IMR-90 (cell line): Measurements from ENCODE around the gene FOXN3. TPM values are rescaled to one million over a fixed set of nuclear protein-coding genes. Genes with fewer than 3 reads are reported as not detected.
A peak's percentile ranks its signal among the peaks of the same experiment; 100 is the strongest.

Source experiments
- ATAC-seq: fragments of 200-7000 bp; cut with Tn5 transposase; 2 replicates; pipeline ENCODE4 v1.9.1; 2020; ENCODE audit warnings: low read depth, mild to moderate bottlenecking, moderate library complexity
- BruUV-seq: library from RNA; stranded (reverse); fragments of 400-500 nt; replicated peaks from 2 replicates; lab custom pipeline; 2021; lab: Mats Ljungman, UMichigan
- CTCF ChIA-PET: fragments of 300-600 bp; formaldehyde crosslinking; extraction: SDS; loops from one replicate; lab custom pipeline; 2021; ENCODE audit warnings: antibody characterized with exemption; lab: Yijun Ruan, JAX
- POLR2A ChIA-PET: fragments of 300-600 bp; sonication (Branson Sonifier 250); formaldehyde crosslinking; loops from one replicate; lab custom pipeline; 2022; ENCODE audit warnings: antibody characterized with exemption; ENCODE audit not compliant: unreplicated experiment; lab: Charles Lee
- DNase-seq: peaks from one replicate; pipeline ENCODE4 v3.0.0; 2013
- H2AFZ ChIP-seq: replicated peaks from 2 replicates; pipeline ENCODE3; 2013; ENCODE audit warnings: low read length, mild to moderate bottlenecking; ENCODE audit not compliant: poor library complexity
- H2AK5ac ChIP-seq: 2 replicates; pipeline ENCODE4 v1.6.1; 2013; ENCODE audit warnings: low read depth, low read length, inconsistent platforms
- H2AK9ac ChIP-seq: replicated peaks from 2 replicates; pipeline ENCODE3; 2013; ENCODE audit warnings: mild to moderate bottlenecking, low read depth, low read length, moderate library complexity; ENCODE audit not compliant: poor library complexity
- H2BK120ac ChIP-seq: 2 replicates; pipeline ENCODE4 v1.6.1; 2013; ENCODE audit warnings: low read depth, low read length, inconsistent platforms
- H2BK15ac ChIP-seq: 3 replicates; pipeline ENCODE4 v1.6.1; 2013; ENCODE audit warnings: low read depth, low read length, inconsistent platforms
- H2BK20ac ChIP-seq: 2 replicates; pipeline ENCODE4 v1.6.1; 2013; ENCODE audit warnings: low read depth, mild to moderate bottlenecking, inconsistent platforms, low read length, moderate library complexity
- H2BK5ac ChIP-seq: 2 replicates; pipeline ENCODE4 v1.6.1; 2013; ENCODE audit warnings: mild to moderate bottlenecking, low read depth, low read length, inconsistent platforms; ENCODE audit not compliant: poor library complexity, severe bottlenecking
- H3K14ac ChIP-seq: replicated peaks from 2 replicates; pipeline ENCODE4 v1.6.1; 2013; ENCODE audit warnings: low read depth, low read length, inconsistent platforms
- H3K18ac ChIP-seq: 2 replicates; pipeline ENCODE4 v1.6.1; 2013; ENCODE audit warnings: low read depth, low read length, control low read depth
- H3K23ac ChIP-seq: 2 replicates; pipeline ENCODE4 v1.6.1; 2013; ENCODE audit warnings: low read depth, low read length, inconsistent platforms
- H3K27ac ChIP-seq: 2 replicates; pipeline ENCODE4 v1.5.1; 2013; ENCODE audit warnings: mild to moderate bottlenecking, control low read depth, low read length; ENCODE audit not compliant: insufficient read depth
- H3K27me3 ChIP-seq: 2 replicates; pipeline ENCODE4 v1.6.1; 2013; ENCODE audit warnings: low read length; ENCODE audit not compliant: control insufficient read depth, insufficient read depth
- H3K36me3 ChIP-seq: 2 replicates; pipeline ENCODE4 v1.6.1; 2013; ENCODE audit warnings: low read length, mixed read lengths; ENCODE audit not compliant: control insufficient read depth, insufficient read depth
- H3K4ac ChIP-seq: 2 replicates; pipeline ENCODE4 v1.6.1; 2013; ENCODE audit warnings: low read depth, low read length, inconsistent platforms
- H3K4me1 ChIP-seq: 2 replicates; pipeline ENCODE4 v1.6.1; 2013; ENCODE audit warnings: low read length, mixed read lengths; ENCODE audit not compliant: control insufficient read depth, insufficient read depth
- H3K4me2 ChIP-seq: 2 replicates; pipeline ENCODE4 v1.6.1; 2013; ENCODE audit warnings: low read depth, mild to moderate bottlenecking, control low read depth, low read length, moderate library complexity
- H3K4me3 ChIP-seq: 2 replicates; pipeline ENCODE4 v1.5.1; 2013; ENCODE audit warnings: low read depth, mild to moderate bottlenecking, control low read depth, low read length, moderate library complexity; ENCODE audit not compliant: insufficient read depth
- H3K56ac ChIP-seq: 2 replicates; pipeline ENCODE4 v1.6.1; 2013; ENCODE audit warnings: low read length, inconsistent platforms; ENCODE audit not compliant: insufficient read depth; ENCODE audit errors: extremely low read depth
- H3K79me1 ChIP-seq, 2 experiments: 2 replicates each; pipeline ENCODE4 v1.6.1; 2013; ENCODE audit warnings: low read length in 2 of 2, inconsistent platforms in 1 of 2, low read depth in 1 of 2
- H3K9ac ChIP-seq: 2 replicates; pipeline ENCODE4 v1.6.1; 2013; ENCODE audit warnings: low read depth, low read length, control low read depth
- H3K9me1 ChIP-seq: 2 replicates; pipeline ENCODE4 v1.6.1; 2013; ENCODE audit warnings: low read length, inconsistent platforms; ENCODE audit not compliant: insufficient read depth
- H3K9me3 ChIP-seq: 2 replicates; pipeline ENCODE4 v1.6.1; 2013; ENCODE audit warnings: low read length; ENCODE audit not compliant: control insufficient read depth, insufficient read depth
- H4K20me1 ChIP-seq: 2 replicates; pipeline ENCODE4 v1.6.1; 2013; ENCODE audit warnings: low read length, inconsistent platforms; ENCODE audit not compliant: insufficient read depth
- H4K5ac ChIP-seq: 2 replicates; pipeline ENCODE4 v1.6.1; 2013; ENCODE audit warnings: mild to moderate bottlenecking, low read depth, low read length, control low read depth
- H4K8ac ChIP-seq, 2 experiments: 2 replicates each; pipeline ENCODE4 v1.6.1; 2013; ENCODE audit warnings: low read depth in 2 of 2, low read length in 2 of 2, control low read depth in 1 of 2, inconsistent platforms in 1 of 2
- H4K91ac ChIP-seq: 2 replicates; pipeline ENCODE4 v1.6.1; 2013; ENCODE audit warnings: low read depth, low read length, inconsistent platforms; ENCODE audit not compliant: insufficient read depth
- CHD1 ChIP-seq: IDR thresholded peaks from 2 replicates; pipeline ENCODE4 v1.6.1; 2012; ENCODE audit warnings: low read depth, low read length, improper control_type of control experiment
- MAZ ChIP-seq: IDR thresholded peaks from 2 replicates; pipeline ENCODE4 v1.6.1; 2012; ENCODE audit warnings: low read depth, mild to moderate bottlenecking, low read length, improper control_type of control experiment, moderate library complexity, borderline replicate concordance
- POLR2A ChIP-seq: IDR thresholded peaks from 2 replicates; pipeline ENCODE4 v1.6.1; 2012; ENCODE audit warnings: mild to moderate bottlenecking, low read depth, low read length
- RFX5 ChIP-seq: IDR thresholded peaks from 2 replicates; pipeline ENCODE4 v1.8.0; 2012; ENCODE audit warnings: low read depth, mild to moderate bottlenecking, low read length, moderate library complexity
- SMC3 ChIP-seq: fragments of 150-350 bp; IDR thresholded peaks from 2 replicates; pipeline ENCODE4 v1.6.1; 2016; ENCODE audit warnings: low read depth, mild to moderate bottlenecking, antibody characterized with exemption, low read length, moderate library complexity
- WGBS, 2 experiments: methylation state at CpG; one replicate each; pipeline versions ENCODE4 v1.1.5 to v1.1.7; 2013; ENCODE audit warnings: missing lambda C conversion rate in 2 of 2; ENCODE audit not compliant: insufficient read length in 1 of 2; ENCODE audit errors: extremely low coverage in 2 of 2; 5-methylcytosine and 5-hydroxymethylcytosine counted together
- dilution Hi-C: fragments of 300-500 bp; cut with HindIII; formaldehyde crosslinking; loops from one replicate; pipeline ENCODE4 v1.14.3; 2018; ENCODE audit warnings: low sequenced_read_pairs; ENCODE audit not compliant: unreplicated experiment
- in situ Hi-C: fragments of 300-500 bp; cut with MboI; formaldehyde crosslinking; loops from 3 replicates; pipeline ENCODE4 v1.14.3; 2019; ENCODE audit warnings: low sequenced_read_pairs, inconsistent platforms, mixed read lengths
- intact Hi-C: fragments of 100-400 bp; cut with micrococcal nuclease; formaldehyde crosslinking; loops from 2 replicates; pipeline ENCODE4 v1.10.0; 2022
- polyA plus RNA-seq, 3 experiments: library from polyadenylated mRNA; depleted of rRNA; stranded (reverse); fragments of >200 nt; gene quantifications; 2 replicates each; pipeline ENCODE4 v1.2.3, GENCODE V29; 2012; ENCODE audit warnings: low replicate concordance in 1 of 3
- total RNA-seq: library from RNA; depleted of rRNA; stranded (reverse); fragments of >200 nt; gene quantifications from 2 replicates; pipeline ENCODE4 v1.2.3, GENCODE V29; 2012

FOXN3 gene
- total and polyA plus RNA-seq, 2 of the 4 experiments (the other 2 are of a cell fraction), result 22.6 to 33.7 TPM

DNA sequence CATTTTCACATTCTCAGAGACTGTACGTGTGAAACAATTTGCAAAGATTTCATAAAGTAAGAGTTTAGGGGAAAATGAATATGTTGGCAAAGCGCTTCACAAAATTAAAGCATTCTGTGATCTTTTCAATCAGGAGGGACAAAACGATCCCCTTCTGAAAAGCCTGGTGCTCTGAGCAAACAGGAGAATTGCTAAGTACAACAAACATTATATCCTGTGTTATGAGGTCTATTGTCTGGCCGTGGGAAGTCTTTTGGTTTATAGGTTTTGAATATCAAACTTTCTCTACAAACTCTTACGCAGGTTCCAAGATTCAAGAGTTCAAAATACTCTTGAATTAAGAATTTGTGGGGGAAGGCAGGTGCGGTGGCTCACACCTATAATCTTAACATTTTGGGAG is 7.2 kb upstream of the FOXN3 start:
- Histone ChIP-seq H3K36me3 (no peaks in the 10 kb centered on the region), H2BK5ac (no peak overlapping the region), H3K23ac (no peak overlapping the region), H4K5ac (no peak overlapping the region), H3K9me1 (peaks cover 11% of the 10 kb centered on the region), H2AK5ac (0 out of 2 replicates have a peak overlapping the region, but pooled peaks have one; percentile 3), H3K4ac (no peak overlapping the region), H3K9ac (no peak overlapping the region), H4K91ac (peak overlapping the region; percentile 2; the same call in 1 of the 2 replicates), H3K27me3 (no peaks in the 10 kb centered on the region), H2BK120ac (peak overlapping the region; percentile 43; the same call in 1 of the 2 replicates), H3K18ac (peak overlapping the region; percentile 5; the same call in 1 of the 2 replicates), H3K4me3 (no peak overlapping the region), H3K9me3 (no peaks in the 10 kb centered on the region), H3K27ac (no peak overlapping the region), H2BK15ac (peak overlapping the region; percentile 77; the same call in 1 of the 3 replicates), H2AK9ac (no peak overlapping the region), H3K4me2 (no peak overlapping the region), H3K56ac (no peak overlapping the region), H2AFZ (no peak overlapping the region), H3K4me1 (peaks cover 14% of the 10 kb centered on the region), H4K8ac (no peak overlapping the region; a peak in 1 of 4 replicates), H2BK20ac (no peak overlapping the region), H3K79me1 (peaks cover 13 to 34% of the 10 kb centered on the region in 2 experiments), H3K14ac (no peak overlapping the region), H4K20me1 (no peaks in the 10 kb centered on the region)
- intact Hi-C loops (no loop called here), in situ Hi-C loops (loop anchor here (10.0 kb wide), 1 partner anchor 191 kb away; no protein-coding TSS in a partner anchor), dilution Hi-C loops (no loop called here)
- ATAC-seq (no peak), DNase-seq (no peak)
- ChIA-PET CTCF (no interaction called here), POLR2A (no interaction called here)
- TF ChIP-seq POLR2A (no peak), SMC3 (no peak), MAZ (no peak), CHD1 (no peak), RFX5 (no peak)
- no TSS peak for BruUV-seq
- WGBS, 2 experiments, result no CpG with 5 or more reads among the region's 6 CpGs
